GM04503 (cell line): ENCODE results near the gene ACLY.
"Not testable (repeated sequence)": the region's sequence is repeated elsewhere in the genome, so short reads cannot be mapped to it uniquely, and the experiment has no call there.

ENCODE experiments used
- DNase-seq: peaks from one replicate; pipeline ENCODE4 v3.0.0-alpha.2; 2012; ENCODE audit warnings: low read depth

ACLY gene

GRCh38 chr17:41871789-41872188 is 47.0 kb downstream of the ACLY start:
- no peak for DNase-seq

- no peak for DNase-seq
Measured at GRCh38 chr17:41870627-41871026, 48.1 kb downstream of the ACLY start.

- no peak for DNase-seq
Measured at GRCh38 chr17:41870097-41870496, 48.7 kb downstream of the ACLY start.

GRCh38 chr17:41869426-41869825 is 49.3 kb downstream of the ACLY start:
- DNase-seq: no peak

- no peak for DNase-seq
Measured at GRCh38 chr17:41868568-41868967, 50.2 kb downstream of the ACLY start.

- DNase-seq: no peak
Measured at GRCh38 chr17:41865596-41865893, 53.2 kb downstream of the ACLY start.

- peak; percentile 50 for DNase-seq
Measured at GRCh38 chr17:41864836-41865595, 53.7 kb downstream of the ACLY start, which contains the start of gene KLHL11. Gene KLHL11, minus strand, starts transcription at chr17:41865423. Its CDS starts 53 bp downstream, at chr17:41865370.

- no peak for DNase-seq
Measured at GRCh38 chr17:41864498-41864835, 54.3 kb downstream of the ACLY start.

- DNase-seq: no peak
Measured at GRCh38 chr17:41863074-41863848, 55.5 kb downstream of the ACLY start.

GRCh38 chr17:41860254-41860931 is 58.4 kb downstream of the ACLY start:
- no peak for DNase-seq

- not testable (repeated sequence) for DNase-seq
Measured at GRCh38 chr17:41851382-41851781, 67.4 kb downstream of the ACLY start.

GRCh38 chr17:41849251-41849990 is 69.3 kb downstream of the ACLY start:
- no peak for DNase-seq

GRCh38 chr17:41848788-41849187 is 70.0 kb downstream of the ACLY start:
- no peak for DNase-seq

- DNase-seq: no peak
Measured at GRCh38 chr17:41844971-41845370, 73.8 kb downstream of the ACLY start.

GRCh38 chr17:41840781-41841180 is 78.0 kb downstream of the ACLY start:
- not testable (repeated sequence) for DNase-seq

- not testable (repeated sequence) for DNase-seq
Measured at GRCh38 chr17:41839448-41839847, 79.3 kb downstream of the ACLY start.

- DNase-seq: no peak
Measured at GRCh38 chr17:41837761-41838538, 80.8 kb downstream of the ACLY start, which contains the start of gene KLHL10. Gene KLHL10, plus strand, starts transcription at chr17:41837825. Its CDS starts 108 bp downstream, at chr17:41837933.

- no peak for DNase-seq
Measured at GRCh38 chr17:41836550-41837196, 82.1 kb downstream of the ACLY start.

- DNase-seq: no peak
Measured at GRCh38 chr17:41835800-41836549, 82.8 kb downstream of the ACLY start, which contains the start of gene NT5C3B. Gene NT5C3B, minus strand, starts transcription at chr17:41836232. Its CDS starts 39 bp downstream, at chr17:41836193.

GRCh38 chr17:41835214-41835799 is 83.4 kb downstream of the ACLY start:
- no peak for DNase-seq
